Activated naive CD8-positive, alpha-beta T cell treated with anti-CD3 and anti-CD28 coated beads, Interleukin-2, amount 50 U/mL, for 16 hours (primary cell): ENCODE data around the gene LY9.
"Not testable (repeated sequence)": the region's sequence is repeated elsewhere in the genome, so short reads cannot be mapped to it uniquely, and the experiment has no call there.

Source experiments
- DNase-seq: peaks from one replicate; pipeline ENCODE4 v3.0.0-alpha.2; 2020; ENCODE audit warnings: low read depth, low spot score

Gene LY9

GRCh38 chr1:160773093-160773492 lies 22.9 kb upstream of the LY9 start:
- DNase-seq: no peak

GRCh38 chr1:160774886-160775719 lies 20.9 kb upstream of the LY9 start:
- no peak for DNase-seq

- no peak for DNase-seq
Measured at GRCh38 chr1:160776178-160776577, 19.8 kb upstream of the LY9 start.

- DNase-seq: no peak
Measured at GRCh38 chr1:160777486-160778089, 18.4 kb upstream of the LY9 start.

- DNase-seq: no peak
Measured at GRCh38 chr1:160778976-160779375, 17.0 kb upstream of the LY9 start.

- DNase-seq: no peak
Measured at GRCh38 chr1:160779626-160780397, 16.2 kb upstream of the LY9 start.

GRCh38 chr1:160780398-160780755 lies 15.6 kb upstream of the LY9 start:
- DNase-seq: no peak

- DNase-seq: no peak
Measured at GRCh38 chr1:160781186-160781766, 14.7 kb upstream of the LY9 start.

GRCh38 chr1:160781914-160782689 lies 13.9 kb upstream of the LY9 start:
- no peak for DNase-seq

- not testable (repeated sequence) for DNase-seq
Measured at GRCh38 chr1:160782988-160783765, 12.8 kb upstream of the LY9 start.

- no peak for DNase-seq
Measured at GRCh38 chr1:160789051-160789701, 6.8 kb upstream of the LY9 start.

GRCh38 chr1:160789702-160790611 lies 6.0 kb upstream of the LY9 start:
- no peak for DNase-seq

GRCh38 chr1:160794376-160794775 lies 1.6 kb upstream of the LY9 start:
- DNase-seq: no peak

GRCh38 chr1:160797271-160797709 lies 1.3 kb downstream of the LY9 start:
- DNase-seq: no peak

- DNase-seq: peak; percentile 27
Measured at GRCh38 chr1:160797861-160798273, 1.9 kb downstream of the LY9 start.

- DNase-seq: no peak
Measured at GRCh38 chr1:160798439-160798838, 2.5 kb downstream of the LY9 start.

GRCh38 chr1:160799641-160800040 lies 3.7 kb downstream of the LY9 start:
- no peak for DNase-seq

GRCh38 chr1:160800142-160800541 lies 4.2 kb downstream of the LY9 start:
- no peak for DNase-seq
